Measurements from ENCODE around the gene DOCK3.

- TF ChIP-seq POLR2A (IDR thresholded peaks at IDR 0.05): no peak
- no peak for TF ChIP-seq CTCF (IDR thresholded peaks at IDR 0.05)
Measured at GRCh38 chr3:50848308-50848707, 173.6 kb downstream of the DOCK3 start.
